Ascending aorta (tissue), 2 donors: ENCODE data around the gene STAC. TPM values are rescaled to one million over a fixed set of nuclear protein-coding genes. Genes with fewer than 3 reads are reported as not detected.

Source experiments
- DNase-seq, 2 donors: peaks; one replicate each; pipeline ENCODE4 v3.0.0-alpha.2; 2019; ENCODE audit warnings: low spot score in 2 of 2
- H3K27ac ChIP-seq, 2 donors: fragments of 200-600 bp; sonication (generic); one replicate each; pipeline ENCODE4 v1.5.1; 2016 to 2017; ENCODE audit warnings: mild to moderate bottlenecking in 1 of 2
- H3K27me3 ChIP-seq: fragments of 200-600 bp; sonication (generic); one replicate; pipeline ENCODE4 v1.5.1; 2017
- H3K36me3 ChIP-seq, 2 donors: fragments of 200-600 bp; sonication (generic); one replicate each; pipeline ENCODE4 v1.5.1; 2016
- H3K4me1 ChIP-seq, 2 donors: fragments of 200-600 bp; sonication (generic); one replicate each; pipeline ENCODE4 v1.5.1; 2016 to 2017; ENCODE audit warnings: mild to moderate bottlenecking in 1 of 2
- H3K4me3 ChIP-seq, 2 donors: fragments of 200-600 bp; sonication (generic); one replicate each; pipeline ENCODE4 v1.5.1; 2016 to 2017; ENCODE audit warnings: mild to moderate bottlenecking in 1 of 2
- H3K9me3 ChIP-seq, 2 donors: fragments of 200-600 bp; sonication (generic); one replicate each; pipeline ENCODE4 v1.5.1; 2016
- intact Hi-C: fragments of 100-400 bp; cut with DNase I; formaldehyde crosslinking; loops from one replicate; pipeline ENCODE4 v1.15.1; 2023
- total RNA-seq: library from RNA; depleted of rRNA; stranded (reverse); fragments of >200 nt; gene quantifications from one replicate; pipeline ENCODE4 v1.1.0, GENCODE V29; 2016
- TF ChIP-seq, protein P1 (sequence below), 3 experiments: fragments of 200-600 bp in 2 of 3; fragments of 450-650 bp in 1 of 3; sonication (generic) in 2 of 3; IDR thresholded peaks; one replicate each; pipeline ENCODE4 v1.5.1; 2016 to 2019; ENCODE audit warnings: antibody characterized with exemption in 3 of 3, mild to moderate bottlenecking in 1 of 3, moderate library complexity in 1 of 3

Gene STAC
- total RNA-seq, 1 donor from 2014 or later: 16.0 TPM

DNA sequence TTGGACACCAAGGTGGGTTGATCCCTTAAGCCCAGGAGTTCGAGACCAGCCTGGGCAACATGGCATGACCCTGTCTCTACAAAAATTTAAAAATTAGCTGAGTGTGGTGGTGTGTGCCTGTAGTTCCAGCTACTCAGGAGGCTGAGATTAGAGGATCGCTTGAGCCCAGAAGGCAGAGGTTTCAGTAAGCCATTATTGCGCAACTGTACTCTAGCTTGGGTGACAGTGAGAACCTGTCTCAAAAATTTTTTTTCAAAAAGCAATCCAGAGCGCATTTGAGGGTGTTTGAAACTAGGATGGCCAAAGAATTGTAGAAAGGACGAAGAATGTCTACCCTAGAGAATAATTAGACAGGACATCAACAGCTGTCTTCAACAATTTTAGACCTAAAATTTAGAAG is 103.4 kb downstream of the STAC start:
- Histone ChIP-seq H3K27me3 (no peaks in the 10 kb centered on the region), H3K9me3 (no peaks in the 10 kb centered on the region), H3K27ac (no peak overlapping the region), H3K4me1 (peaks cover 0 to 3% of the 10 kb centered on the region in 2 donors), H3K36me3 (peaks cover 9 to 23% of the 10 kb centered on the region in 2 donors), H3K4me3 (no peak overlapping the region)
- TF ChIP-seq, protein P1, sequence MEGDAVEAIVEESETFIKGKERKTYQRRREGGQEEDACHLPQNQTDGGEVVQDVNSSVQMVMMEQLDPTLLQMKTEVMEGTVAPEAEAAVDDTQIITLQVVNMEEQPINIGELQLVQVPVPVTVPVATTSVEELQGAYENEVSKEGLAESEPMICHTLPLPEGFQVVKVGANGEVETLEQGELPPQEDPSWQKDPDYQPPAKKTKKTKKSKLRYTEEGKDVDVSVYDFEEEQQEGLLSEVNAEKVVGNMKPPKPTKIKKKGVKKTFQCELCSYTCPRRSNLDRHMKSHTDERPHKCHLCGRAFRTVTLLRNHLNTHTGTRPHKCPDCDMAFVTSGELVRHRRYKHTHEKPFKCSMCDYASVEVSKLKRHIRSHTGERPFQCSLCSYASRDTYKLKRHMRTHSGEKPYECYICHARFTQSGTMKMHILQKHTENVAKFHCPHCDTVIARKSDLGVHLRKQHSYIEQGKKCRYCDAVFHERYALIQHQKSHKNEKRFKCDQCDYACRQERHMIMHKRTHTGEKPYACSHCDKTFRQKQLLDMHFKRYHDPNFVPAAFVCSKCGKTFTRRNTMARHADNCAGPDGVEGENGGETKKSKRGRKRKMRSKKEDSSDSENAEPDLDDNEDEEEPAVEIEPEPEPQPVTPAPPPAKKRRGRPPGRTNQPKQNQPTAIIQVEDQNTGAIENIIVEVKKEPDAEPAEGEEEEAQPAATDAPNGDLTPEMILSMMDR (IDR thresholded peaks at IDR 0.05): no peak
- intact Hi-C loops: no loop called here
- no peak for DNase-seq

DNA sequence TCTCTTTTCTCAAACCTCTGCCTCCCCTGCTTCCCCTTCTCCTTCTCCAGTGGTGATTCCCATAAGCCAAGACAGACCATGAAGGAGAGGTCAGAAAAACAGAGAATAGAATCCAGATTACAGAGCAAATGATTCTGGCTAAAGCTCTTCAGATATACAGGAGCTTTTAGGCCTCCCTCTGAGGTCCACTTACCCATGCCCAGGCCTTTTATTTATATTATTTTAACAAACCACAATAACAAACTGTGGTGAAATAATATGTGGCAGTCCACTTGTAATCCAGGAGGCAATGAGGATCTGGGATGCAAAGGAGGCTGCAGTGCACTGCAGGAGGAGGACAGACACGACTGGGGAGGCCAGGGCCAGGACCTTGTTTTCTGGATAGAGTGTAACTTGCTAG is 104.1 kb downstream of the STAC start:
- Histone ChIP-seq H3K9me3 (no peaks in the 10 kb centered on the region), H3K4me3 (no peak overlapping the region), H3K4me1 (peaks cover 0 to 3% of the 10 kb centered on the region in 2 donors), H3K27me3 (no peaks in the 10 kb centered on the region), H3K36me3 (peaks cover 9 to 30% of the 10 kb centered on the region in 2 donors), H3K27ac (no peak overlapping the region)
- intact Hi-C loops: no loop called here
- no peak for DNase-seq
- TF ChIP-seq, protein P1 (IDR thresholded peaks at IDR 0.05): no peak

DNA sequence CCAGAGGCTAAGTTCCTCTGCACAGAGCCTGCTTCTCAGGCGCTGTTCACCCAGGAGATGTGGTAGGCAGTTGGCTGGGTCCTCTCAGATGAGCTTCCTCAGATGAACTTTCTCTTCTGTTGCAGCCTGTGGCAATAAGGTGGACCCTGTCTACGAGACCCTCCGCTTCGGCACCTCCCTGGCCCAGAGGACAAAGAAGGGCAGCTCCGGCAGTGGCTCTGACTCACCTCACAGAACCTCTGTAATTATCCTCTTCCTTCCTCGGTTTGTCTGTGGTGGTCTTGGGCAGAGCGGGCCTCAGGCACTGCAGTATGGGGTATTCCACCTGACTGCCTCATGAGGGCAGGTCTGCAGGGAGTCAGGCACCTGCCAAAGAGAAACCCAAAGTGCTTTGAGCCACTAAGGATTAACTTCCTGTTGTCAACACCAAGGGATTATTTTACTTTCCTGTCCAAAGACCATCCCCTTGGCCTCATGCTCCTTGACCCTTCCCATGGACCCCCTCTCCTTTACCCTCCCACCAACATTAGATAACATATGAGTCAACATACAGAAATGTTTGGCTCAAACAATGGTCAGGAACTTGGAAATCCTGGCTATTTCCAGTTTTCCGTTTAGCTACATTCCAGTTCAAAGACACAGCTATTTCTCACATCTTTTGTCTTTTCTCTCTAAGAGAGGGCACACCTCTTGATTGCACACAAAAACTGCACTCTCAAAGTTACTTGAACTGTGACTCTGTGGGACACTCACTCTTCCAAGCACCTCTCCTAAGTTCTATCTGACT is 105.9 kb downstream of the STAC start:
- Histone ChIP-seq H3K27me3 (no peaks in the 10 kb centered on the region), H3K4me3 (no peak overlapping the region), H3K9me3 (no peaks in the 10 kb centered on the region), H3K27ac (no peak overlapping the region), H3K36me3 (peaks cover 9 to 30% of the 10 kb centered on the region in 2 donors), H3K4me1 (no peaks in the 10 kb centered on the region)
- TF ChIP-seq, protein P1 (IDR thresholded peaks at IDR 0.05): no peak
- intact Hi-C loops: no loop called here
- DNase-seq: no peak

DNA sequence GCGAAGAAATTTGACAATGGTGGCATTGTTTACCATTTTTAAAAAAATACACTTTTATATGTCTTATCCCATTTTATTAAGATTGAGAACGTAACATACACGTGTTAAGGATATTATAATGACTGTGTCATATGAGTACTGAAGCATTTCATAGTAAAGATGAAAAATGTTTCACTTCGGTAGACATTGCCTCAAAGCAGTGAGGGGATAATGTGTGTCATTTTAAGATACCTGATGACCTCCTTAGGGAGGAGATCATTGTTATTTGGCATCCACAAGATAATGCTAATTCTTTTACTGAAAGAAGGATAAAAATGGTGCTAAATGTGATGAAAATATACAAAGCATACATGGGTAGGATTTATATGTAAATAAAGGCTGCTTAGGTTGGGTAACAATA is 107.3 kb downstream of the STAC start:
- H3K9me3 ChIP-seq: no peaks in the 10 kb centered on the region

DNA sequence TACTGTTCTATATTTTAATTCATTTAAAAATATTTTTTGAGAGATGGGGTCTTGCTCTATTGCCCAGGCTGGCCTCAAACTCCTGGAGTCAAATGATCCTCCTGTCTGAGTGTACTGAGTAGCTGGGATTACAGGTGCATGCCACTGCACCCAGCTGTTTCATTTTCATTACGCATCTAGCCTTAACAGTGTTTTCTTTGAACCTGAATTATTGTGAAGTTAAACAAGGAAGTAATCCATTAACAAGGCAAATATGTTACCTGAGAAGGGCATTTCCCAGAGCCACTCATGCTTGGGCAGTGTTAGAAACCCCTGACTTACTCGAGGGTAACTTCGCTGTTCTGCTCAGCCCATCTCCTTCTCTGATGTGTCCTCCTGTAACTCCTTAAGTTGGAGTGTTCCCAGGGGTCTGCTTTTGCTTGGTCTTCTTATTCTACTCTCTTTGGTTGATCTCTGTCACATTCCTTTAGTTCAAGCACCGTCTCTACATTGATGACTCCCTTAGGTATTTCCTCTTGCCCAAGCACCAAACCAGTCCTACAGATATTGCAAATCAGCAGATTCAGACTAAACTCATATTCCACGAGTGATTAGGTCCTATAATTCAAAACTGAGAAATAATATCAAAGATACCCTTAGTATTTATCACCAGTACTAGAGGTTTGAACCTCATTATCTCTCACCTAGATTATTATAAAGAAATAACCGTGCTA is 107.9 kb downstream of the STAC start:
- H3K27me3 ChIP-seq: no peaks in the 10 kb centered on the region
- no peak for DNase-seq
- intact Hi-C loops: no loop called here
- TF ChIP-seq, protein P1 (IDR thresholded peaks at IDR 0.05): no peak
- H3K36me3 ChIP-seq: peaks cover 9 to 26% of the 10 kb centered on the region in 2 donors
- H3K4me1 ChIP-seq: no peaks in the 10 kb centered on the region
- H3K4me3 ChIP-seq: no peak overlapping the region
- H3K27ac ChIP-seq: no peak overlapping the region
- H3K9me3 ChIP-seq: no peaks in the 10 kb centered on the region

More for the DNA sequence above, 107.3 kb downstream of the STAC start:
- Histone ChIP-seq H3K27ac (no peak overlapping the region), H3K4me3 (no peak overlapping the region), H3K4me1 (no peaks in the 10 kb centered on the region), H3K36me3 (peaks cover 9 to 30% of the 10 kb centered on the region in 2 donors), H3K27me3 (no peaks in the 10 kb centered on the region)
- no peak for DNase-seq
- intact Hi-C loops: no loop called here
- TF ChIP-seq, protein P1 (IDR thresholded peaks at IDR 0.05): no peak
